Neuronal stem cell (in vitro differentiated cells): ENCODE data around the gene RTL1.

Experiments used
- DNase-seq: peaks from one replicate; pipeline ENCODE4 v3.0.0-alpha.2; 2013; ENCODE audit warnings: low spot score
- H2AFZ ChIP-seq: one replicate; pipeline ENCODE4 v1.6.1; 2013; ENCODE audit warnings: mild to moderate bottlenecking, low read length, inconsistent platforms
- H2AK5ac ChIP-seq: 2 replicates; pipeline ENCODE4 v1.6.1; 2013; ENCODE audit warnings: low read depth, mild to moderate bottlenecking, inconsistent platforms, low read length, moderate library complexity, mixed read lengths
- H2BK120ac ChIP-seq: 2 replicates; pipeline ENCODE4 v1.6.1; 2013; ENCODE audit warnings: low read depth, mild to moderate bottlenecking, inconsistent platforms, low read length, moderate library complexity, mixed read lengths
- H2BK12ac ChIP-seq: one replicate; pipeline ENCODE4 v1.6.1; 2013; ENCODE audit warnings: low read length, inconsistent platforms
- H2BK15ac ChIP-seq: 2 replicates; pipeline ENCODE4 v1.6.1; 2013; ENCODE audit warnings: mild to moderate bottlenecking, low read length, inconsistent platforms, mixed read lengths
- H2BK5ac ChIP-seq: one replicate; pipeline ENCODE4 v1.6.1; 2013; ENCODE audit warnings: inconsistent platforms, mild to moderate bottlenecking, low read length, moderate library complexity
- H3K14ac ChIP-seq: one replicate; pipeline ENCODE4 v1.6.1; 2013; ENCODE audit warnings: low read length, inconsistent platforms
- H3K18ac ChIP-seq: 2 replicates; pipeline ENCODE4 v1.6.1; 2013; ENCODE audit warnings: low read length, inconsistent platforms
- H3K23ac ChIP-seq: 2 replicates; pipeline ENCODE4 v1.6.1; 2013; ENCODE audit warnings: low read depth, mild to moderate bottlenecking, mixed read lengths, low read length, inconsistent platforms; ENCODE audit not compliant: poor library complexity
- H3K27ac ChIP-seq: replicated peaks from 3 replicates; pipeline ENCODE4 v1.5.1; 2013; ENCODE audit warnings: low read length, inconsistent platforms
- H3K27me3 ChIP-seq, 3 experiments: 2 replicates each; pipeline ENCODE4 v1.6.1; 2013; ENCODE audit warnings: low read length in 3 of 3, mild to moderate bottlenecking in 2 of 3, inconsistent platforms in 1 of 3, low read depth in 1 of 3, mixed read lengths in 1 of 3, moderate library complexity in 1 of 3; ENCODE audit not compliant: control insufficient read depth in 3 of 3, insufficient read depth in 3 of 3
- H3K36me3 ChIP-seq, 2 donors: replicated peaks in 1 of 2; 2 replicates each; pipeline ENCODE4 v1.6.1; 2013; ENCODE audit warnings: low read length in 2 of 2; ENCODE audit not compliant: control insufficient read depth in 2 of 2, insufficient read depth in 2 of 2
- H3K4ac ChIP-seq: 2 replicates; pipeline ENCODE4 v1.6.1; 2013; ENCODE audit warnings: inconsistent platforms, mild to moderate bottlenecking, low read length, moderate library complexity
- H3K4me1 ChIP-seq, 2 donors: 1 replicate in 1 of 2; 2 replicates in 1 of 2; pipeline ENCODE4 v1.6.1; 2013; ENCODE audit warnings: low read length in 2 of 2, low read depth in 1 of 2; ENCODE audit not compliant: control insufficient read depth in 2 of 2, insufficient read depth in 1 of 2
- H3K4me2 ChIP-seq: one replicate; pipeline ENCODE4 v1.6.1; 2013; ENCODE audit warnings: mild to moderate bottlenecking, low read length, inconsistent platforms; ENCODE audit not compliant: insufficient read depth, poor library complexity, severe bottlenecking
- H3K4me3 ChIP-seq, 2 donors: 2 replicates each; pipeline ENCODE4 v1.5.1; 2013; ENCODE audit warnings: low read length in 2 of 2, mild to moderate bottlenecking in 2 of 2, inconsistent platforms in 1 of 2, moderate library complexity in 1 of 2
- H3K79me1 ChIP-seq: one replicate; pipeline ENCODE4 v1.6.1; 2013; ENCODE audit warnings: low read depth, mild to moderate bottlenecking, inconsistent platforms, low read length, moderate library complexity
- H3K9ac ChIP-seq: one replicate; pipeline ENCODE4 v1.6.1; 2013; ENCODE audit warnings: mild to moderate bottlenecking, low read depth, low read length, inconsistent platforms; ENCODE audit not compliant: poor library complexity
- H3K9me3 ChIP-seq, 2 donors: replicated peaks in 1 of 2; 2 replicates each; pipeline versions ENCODE3 to v1.6.1; 2013; ENCODE audit warnings: low read length in 2 of 2, mild to moderate bottlenecking in 2 of 2, inconsistent platforms in 1 of 2, low read depth in 1 of 2, mixed read lengths in 1 of 2, moderate library complexity in 1 of 2; ENCODE audit not compliant: control insufficient read depth in 2 of 2, insufficient read depth in 1 of 2
- H4K8ac ChIP-seq: one replicate; pipeline ENCODE4 v1.6.1; 2013; ENCODE audit warnings: low read depth, mild to moderate bottlenecking, inconsistent platforms, low read length, moderate library complexity
- H4K91ac ChIP-seq: one replicate; pipeline ENCODE4 v1.6.1; 2013; ENCODE audit warnings: low read length, low read depth, mild to moderate bottlenecking, inconsistent platforms; ENCODE audit not compliant: poor library complexity
- WGBS, 2 donors: extraction: QIAGEN DNeasy Blood & Tissue Kit; methylation state at CpG; one replicate each; pipeline ENCODE4 v1.1.7; 2013; ENCODE audit warnings: missing lambda C conversion rate in 2 of 2, mixed read lengths in 1 of 2; ENCODE audit not compliant: insufficient read length in 2 of 2, insufficient replicate concordance in 1 of 2; ENCODE audit errors: extremely low coverage in 2 of 2; 5-methylcytosine and 5-hydroxymethylcytosine counted together

Gene RTL1

GRCh38 chr14:100835548-100836310, 67.8 kb downstream of the RTL1 start:
- Histone ChIP-seq H3K27me3 (no peaks in the 10 kb centered on the region), H3K23ac (peak overlapping the region; percentile 21), H3K4me1 (peaks cover 53 to 54% of the 10 kb centered on the region in 2 donors), H4K8ac (peak overlapping the region; percentile 70), H2BK120ac (peak overlapping the region; percentile 100), H3K36me3 (no peaks in the 10 kb centered on the region), H3K18ac (peak overlapping the region; percentile 98), H4K91ac (peak overlapping the region; percentile 99), H3K79me1 (peaks cover 3% of the 10 kb centered on the region), H3K4me2 (no peak overlapping the region), H2BK15ac (peak overlapping the region; percentile 97), H3K9me3 (peaks cover 0 to 4% of the 10 kb centered on the region in 2 donors), H2BK12ac (peak overlapping the region; percentile 100), H2AFZ (no peak overlapping the region), H2BK5ac (peak overlapping the region; percentile 100), H3K9ac (no peak overlapping the region), H3K4me3 (no peak overlapping the region), H3K4ac (peak overlapping the region; percentile 93), H2AK5ac (peak overlapping the region; percentile 98), H3K27ac (peak overlapping the region; percentile 13), H3K14ac (peak overlapping the region; percentile 49)
- DNase-seq = no peak
- WGBS, 2 donors = no CpG with 5 or more reads among the region's 24 CpGs

- Histone ChIP-seq H2AFZ (no peak overlapping the region), H2BK12ac (peak overlapping the region; percentile 100), H3K9me3 (peaks cover 0 to 4% of the 10 kb centered on the region in 2 donors), H2BK5ac (peak overlapping the region; percentile 100), H2BK15ac (peak overlapping the region; percentile 97), H3K4me2 (no peak overlapping the region), H3K27ac (peak overlapping the region; percentile 100), H3K14ac (peak overlapping the region; percentile 49), H3K36me3 (no peaks in the 10 kb centered on the region), H3K4me1 (peaks cover 52 to 53% of the 10 kb centered on the region in 2 donors), H4K8ac (peak overlapping the region; percentile 70), H4K91ac (peak overlapping the region; percentile 99), H3K9ac (no peak overlapping the region), H3K4ac (peak overlapping the region; percentile 93), H3K79me1 (peaks cover 3% of the 10 kb centered on the region), H3K23ac (peak overlapping the region; percentile 21), H3K18ac (peak overlapping the region; percentile 98), H2BK120ac (peak overlapping the region; percentile 100), H2AK5ac (peak overlapping the region; percentile 98), H3K4me3 (no peak overlapping the region), H3K27me3 (no peaks in the 10 kb centered on the region)
- WGBS, 2 donors = no CpG with 5 or more reads among the region's 29 CpGs
- no peak for DNase-seq
Observed at GRCh38 chr14:100834794-100835547, 68.6 kb downstream of the RTL1 start.

GRCh38 chr14:100834082-100834793, 69.3 kb downstream of the RTL1 start:
- Histone ChIP-seq H2AFZ (no peak overlapping the region), H2BK120ac (peak overlapping the region; percentile 100), H4K8ac (no peak overlapping the region), H3K14ac (no peak overlapping the region), H2AK5ac (peak overlapping the region; percentile 98), H3K9ac (no peak overlapping the region), H3K4ac (peak overlapping the region; percentile 10), H2BK12ac (peak overlapping the region; percentile 100), H3K9me3 (peaks cover 0 to 4% of the 10 kb centered on the region in 2 donors), H3K18ac (peak overlapping the region; percentile 98), H3K4me2 (no peak overlapping the region), H3K79me1 (peaks cover 3% of the 10 kb centered on the region), H2BK5ac (peak overlapping the region; percentile 100), H3K4me1 (peaks cover 51 to 53% of the 10 kb centered on the region in 2 donors), H3K27ac (peak overlapping the region; percentile 100), H3K4me3 (no peak overlapping the region), H3K23ac (peak overlapping the region; percentile 21), H2BK15ac (no peak overlapping the region), H3K36me3 (no peaks in the 10 kb centered on the region), H3K27me3 (no peaks in the 10 kb centered on the region), H4K91ac (peak overlapping the region; percentile 99)
- no peak for DNase-seq
- WGBS, 2 donors = no CpG with 5 or more reads among the region's 15 CpGs
